H1 (cell line): ENCODE measurements around the gene RXFP4. TPM values are rescaled to one million over a fixed set of nuclear protein-coding genes. Genes with fewer than 3 reads are reported as not detected.

Experiments
- CTCF ChIA-PET: fragments of 300-600 bp; sonication (Branson Sonifier 250); formaldehyde crosslinking; loops from one replicate; lab custom pipeline; 2021; ENCODE audit not compliant: partially characterized antibody; lab: Charles Lee
- POLR2A ChIA-PET: fragments of 300-600 bp; sonication (Branson Sonifier 250); formaldehyde crosslinking; loops from one replicate; lab custom pipeline; 2021; ENCODE audit warnings: inconsistent platforms; ENCODE audit not compliant: partially characterized antibody; lab: Charles Lee
- DNase-seq, 2 experiments: peaks; one replicate each; pipeline versions ENCODE4 v3.0.0 to v3.0.0-alpha.2; 2010 to 2022; ENCODE audit warnings: low spot score in 2 of 2, low read depth in 1 of 2, mixed read lengths in 1 of 2
- FAIRE-seq: peaks from 2 replicates; lab custom pipeline; 2011; peaks lifted over from hg19 to GRCh38; lab: Jason Lieb, UNC
- H2AFZ ChIP-seq: 2 replicates; pipeline ENCODE4 v1.8.1; 2012; ENCODE audit warnings: low read length, inconsistent platforms
- H2AK5ac ChIP-seq: 2 replicates; pipeline ENCODE4 v1.6.1; 2013; ENCODE audit warnings: low read depth, low read length
- H2BK120ac ChIP-seq: replicated peaks from 2 replicates; pipeline ENCODE3; 2013; ENCODE audit warnings: low read depth, low read length, inconsistent platforms
- H2BK12ac ChIP-seq: 2 replicates; pipeline ENCODE4 v1.6.1; 2013; ENCODE audit warnings: low read depth, low read length
- H2BK15ac ChIP-seq: 2 replicates; pipeline ENCODE4 v1.6.1; 2013; ENCODE audit warnings: low read length
- H2BK20ac ChIP-seq: 2 replicates; pipeline ENCODE4 v1.6.1; 2013; ENCODE audit warnings: low read length
- H2BK5ac ChIP-seq: 2 replicates; pipeline ENCODE4 v1.6.1; 2013; ENCODE audit warnings: low read depth, low read length
- H3K14ac ChIP-seq: 2 replicates; pipeline ENCODE4 v1.6.1; 2013; ENCODE audit warnings: inconsistent platforms; ENCODE audit not compliant: insufficient read length
- H3K18ac ChIP-seq: 2 replicates; pipeline ENCODE4 v1.6.1; 2013; ENCODE audit warnings: low read length; ENCODE audit errors: extremely low read depth
- H3K23ac ChIP-seq: 2 replicates; pipeline ENCODE4 v1.6.1; 2013; ENCODE audit warnings: inconsistent platforms; ENCODE audit not compliant: insufficient read length
- H3K23me2 ChIP-seq: 2 replicates; pipeline ENCODE4 v1.6.1; 2013; ENCODE audit warnings: low read depth, low read length
- H3K27ac ChIP-seq: 2 replicates; pipeline ENCODE4 v1.6.1; 2011; ENCODE audit warnings: low read depth, low read length, inconsistent platforms
- H3K27me3 ChIP-seq, 4 experiments: replicated peaks in 1 of 4; 1 replicate in 1 of 4; 2 replicates in 3 of 4; pipeline versions ENCODE4 v1.6.1 to v1.8.1; 2011 to 2013; ENCODE audit warnings: low read length in 3 of 4, mild to moderate bottlenecking in 3 of 4, inconsistent platforms in 2 of 4, mixed read lengths in 2 of 4, moderate library complexity in 1 of 4; ENCODE audit not compliant: control insufficient read depth in 3 of 4, insufficient read depth in 3 of 4; ENCODE audit errors: extremely low read depth in 1 of 4
- H3K36me3 ChIP-seq, 4 experiments: 2 replicates each; pipeline versions ENCODE4 v1.6.1 to v1.8.1; 2011 to 2013; ENCODE audit warnings: mild to moderate bottlenecking in 4 of 4, low read length in 3 of 4, moderate library complexity in 2 of 4, control low read depth in 1 of 4, inconsistent platforms in 1 of 4; ENCODE audit not compliant: insufficient read depth in 4 of 4, control insufficient read depth in 2 of 4
- H3K4ac ChIP-seq: replicated peaks from 2 replicates; pipeline ENCODE3; 2013; ENCODE audit warnings: low read length, low read depth, mixed read lengths, inconsistent platforms; ENCODE audit not compliant: insufficient read length
- H3K4me1 ChIP-seq, 4 experiments: replicated peaks in 1 of 4; 1 replicate in 1 of 4; 2 replicates in 3 of 4; pipeline versions ENCODE4 v1.6.1 to v1.8.1; 2011 to 2013; ENCODE audit warnings: low read length in 3 of 4, inconsistent platforms in 2 of 4, mixed read lengths in 1 of 4; ENCODE audit not compliant: insufficient read depth in 4 of 4, control insufficient read depth in 3 of 4
- H3K4me2 ChIP-seq, 2 experiments: 2 replicates each; pipeline versions ENCODE4 v1.6.1 to v1.8.1; 2011 to 2013; ENCODE audit warnings: low read depth in 2 of 2, low read length in 2 of 2, control low read depth in 1 of 2, inconsistent platforms in 1 of 2, mild to moderate bottlenecking in 1 of 2; ENCODE audit not compliant: insufficient read depth in 1 of 2
- H3K4me3 ChIP-seq, 4 experiments: fragments of 200-600, 300-600 bp in 1 of 4; sonication (generic), shearing (Covaris generic), sonication (Bioruptor Twin) in 1 of 4; 2 replicates each; pipeline versions ENCODE4 v1.5.1 to v1.8.1; 2011 to 2016; ENCODE audit warnings: low read length in 4 of 4, low read depth in 3 of 4, control low read depth in 2 of 4, inconsistent platforms in 2 of 4, mild to moderate bottlenecking in 2 of 4, mixed read lengths in 1 of 4, moderate library complexity in 1 of 4; ENCODE audit not compliant: insufficient read depth in 2 of 4; ENCODE audit errors: extremely low read depth in 1 of 4
- H3K56ac ChIP-seq: replicated peaks from 2 replicates; pipeline ENCODE3; 2013; ENCODE audit warnings: low read depth, mild to moderate bottlenecking, mixed read lengths, low read length, inconsistent platforms; ENCODE audit not compliant: insufficient read length
- H3K79me1 ChIP-seq: 2 replicates; pipeline ENCODE4 v1.6.1; 2013; ENCODE audit warnings: low read depth, low read length, control low read depth
- H3K79me2 ChIP-seq, 2 experiments: 2 replicates each; pipeline versions ENCODE4 v1.6.1 to v1.8.1; 2012 to 2013; ENCODE audit warnings: low read length in 2 of 2, mild to moderate bottlenecking in 2 of 2, inconsistent platforms in 1 of 2; ENCODE audit not compliant: insufficient read depth in 2 of 2, control insufficient read depth in 1 of 2
- H3K9ac ChIP-seq, 4 experiments: replicated peaks in 1 of 4; 1 replicate in 1 of 4; 2 replicates in 3 of 4; pipeline versions ENCODE4 v1.6.1 to v1.8.1; 2011 to 2013; ENCODE audit warnings: low read depth in 3 of 4, low read length in 3 of 4, control low read depth in 2 of 4, mild to moderate bottlenecking in 2 of 4, moderate library complexity in 2 of 4, inconsistent platforms in 1 of 4; ENCODE audit errors: extremely low read depth in 1 of 4
- H3K9me3 ChIP-seq, 2 experiments: 2 replicates each; pipeline versions ENCODE4 v1.6.1 to v1.8.1; 2012 to 2013; ENCODE audit warnings: mild to moderate bottlenecking in 2 of 2, moderate library complexity in 2 of 2, control low read depth in 1 of 2, inconsistent platforms in 1 of 2, low read depth in 1 of 2, low read length in 1 of 2, mixed read lengths in 1 of 2; ENCODE audit not compliant: insufficient read depth in 2 of 2
- H4K20me1 ChIP-seq, 2 experiments: replicated peaks in 1 of 2; 2 replicates each; pipeline versions ENCODE3 to v1.8.1; 2011 to 2013; ENCODE audit warnings: inconsistent platforms in 2 of 2, low read length in 2 of 2, mild to moderate bottlenecking in 1 of 2; ENCODE audit not compliant: insufficient read depth in 2 of 2, control insufficient read depth in 1 of 2
- H4K5ac ChIP-seq: 2 replicates; pipeline ENCODE4 v1.6.1; 2013; ENCODE audit warnings: low read length, low read depth, mixed read lengths, inconsistent platforms; ENCODE audit not compliant: insufficient read length
- H4K8ac ChIP-seq: 2 replicates; pipeline ENCODE4 v1.8.0; 2013; ENCODE audit warnings: mild to moderate bottlenecking, moderate library complexity, low read length, inconsistent platforms; ENCODE audit not compliant: insufficient read depth; ENCODE audit errors: extremely low read depth
- H4K91ac ChIP-seq: replicated peaks from 2 replicates; pipeline ENCODE3; 2013; ENCODE audit warnings: low read length, mixed read lengths, inconsistent platforms; ENCODE audit not compliant: insufficient read length
- ATF3 ChIP-seq: IDR thresholded peaks from 2 replicates; pipeline ENCODE4 v1.6.1; 2011; ENCODE audit warnings: low read depth, mild to moderate bottlenecking, low read length; ENCODE audit not compliant: insufficient read depth
- CREB1 ChIP-seq: IDR thresholded peaks from 2 replicates; pipeline ENCODE4 v1.6.1; 2012; ENCODE audit warnings: inconsistent platforms
- GABPA ChIP-seq: IDR thresholded peaks from 2 replicates; pipeline ENCODE4 v1.6.1; 2011; ENCODE audit warnings: mild to moderate bottlenecking, low read length, moderate library complexity, borderline replicate concordance; ENCODE audit not compliant: insufficient read depth
- POLR2A ChIP-seq, 2 experiments: IDR thresholded peaks; 1 replicate in 1 of 2; 2 replicates in 1 of 2; pipeline ENCODE4 v1.6.1; 2011; ENCODE audit warnings: low read depth in 2 of 2, low read length in 2 of 2, mild to moderate bottlenecking in 2 of 2; ENCODE audit errors: control extremely low read depth in 1 of 2
- TCF12 ChIP-seq: IDR thresholded peaks from 2 replicates; pipeline ENCODE4 v1.6.1; 2011; ENCODE audit warnings: low read depth, mild to moderate bottlenecking, low read length
- WGBS, 2 experiments: shearing (Covaris generic) in 1 of 2; methylation state at CpG; one replicate each; pipeline versions ENCODE4 v1.1.6 to v1.1.7; 2013 to 2015; ENCODE audit warnings: low lambda C conversion rate in 2 of 2, mixed read lengths in 2 of 2, inconsistent platforms in 1 of 2, low coverage in 1 of 2, missing lambda C conversion rate in 1 of 2; ENCODE audit not compliant: insufficient replicate concordance in 2 of 2, insufficient coverage in 1 of 2, insufficient read length in 1 of 2; ENCODE audit errors: extremely low coverage in 1 of 2, missing lambda C conversion rate in 1 of 2; 5-methylcytosine and 5-hydroxymethylcytosine counted together
- polyA plus RNA-seq, 7 experiments: library from polyadenylated mRNA; depleted of rRNA in 3 of 7; stranded (reverse) in 5 of 7; unstranded in 2 of 7; fragments of >200 nt in 5 of 7; fragments of 200-250 nt in 2 of 7; gene quantifications; 1 replicate in 5 of 7; 2 replicates in 1 of 7; 4 replicates in 1 of 7; pipeline versions ENCODE4 v1.2.1 to v1.2.3, GENCODE V29; 2011 to 2013; ENCODE audit warnings: missing spikeins in 2 of 7, mixed read lengths in 2 of 7
- total RNA-seq: library from RNA; stranded (reverse); fragmentation: NEBNext Ultra II Directional; extraction: Animal tissue kit (Norgen Biotek cat#: 25700); gene quantifications from 2 replicates; pipeline ENCODE4 v1.2.1, GENCODE V29; 2021

The RXFP4 gene
- total and polyA plus RNA-seq, 2 of the 8 experiments (the other 6 are each of a cell fraction or from before 2014, with no cell fraction given): not detected

DNA sequence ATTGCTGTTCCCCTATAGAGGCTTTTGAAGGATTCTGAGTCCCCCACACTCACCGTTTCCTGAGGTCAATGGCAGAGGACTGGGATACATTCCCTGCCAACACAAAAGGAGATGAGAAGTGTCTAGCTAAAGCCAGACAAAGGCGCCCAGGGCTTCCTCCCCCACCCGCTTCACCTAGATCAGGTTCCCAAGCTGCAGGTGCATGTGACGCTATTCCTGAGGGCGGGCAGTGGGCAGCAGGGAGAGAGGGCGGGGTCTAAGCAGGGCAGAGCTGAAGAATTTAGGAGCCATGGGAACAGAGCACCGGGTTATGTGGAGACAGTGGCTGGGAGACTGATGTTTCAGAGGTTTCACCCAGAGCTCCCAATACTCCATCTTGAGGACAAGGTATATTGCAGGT is 42.9 kb downstream of the RXFP4 start:
- Histone ChIP-seq H3K4ac (no peak overlapping the region), H2AK5ac (no peak overlapping the region), H3K4me3 (peak overlapping the region in 1 of 4 experiments; percentile 46; a peak in 4 of 8 replicates), H3K27me3 (no peaks in the 10 kb centered on the region), H3K4me2 (peak overlapping the region; percentile 42 to 52), H4K20me1 (no peaks in the 10 kb centered on the region), H3K23ac (no peak overlapping the region), H3K9ac (no peak overlapping the region; a peak in 2 of 7 replicates), H4K5ac (no peak overlapping the region), H3K79me2 (no peaks in the 10 kb centered on the region), H3K9me3 (no peaks in the 10 kb centered on the region), H3K4me1 (peaks cover 25 to 40% (median 27%) of the 10 kb centered on the region in 4 experiments), H3K27ac (peak overlapping the region; percentile 9; the same call in 1 of the 2 replicates), H3K14ac (no peak overlapping the region), H3K23me2 (0 out of 2 replicates have a peak, but pooled peaks cover 1% of the 10 kb centered on the region), H4K8ac (no peak overlapping the region), H2BK15ac (no peak overlapping the region), H4K91ac (peak overlapping the region; percentile 63), H2AFZ (no peak overlapping the region), H3K18ac (no peak overlapping the region), H3K79me1 (no peaks in the 10 kb centered on the region), H3K36me3 (no peaks in the 10 kb centered on the region), H2BK120ac (peak overlapping the region; percentile 57), H2BK5ac (0 out of 2 replicates have a peak overlapping the region, but pooled peaks have one; percentile 47), H2BK12ac (peak overlapping the region; percentile 76), H3K56ac (no peak overlapping the region), H2BK20ac (no peak overlapping the region)
- DNase-seq (peak in 1 of 2 experiments; percentile 79), FAIRE-seq (no peak)
- ChIA-PET POLR2A (interaction anchor here (0.7 to 19.2 kb wide), 22 partner anchors 9 to 158 kb away, joined by 3 to 282 read pairs (median 5); partner anchors contain the start of genes ARHGEF2, MEX3A and RAB25), CTCF (interaction anchor here (0.6 to 6.2 kb wide), 28 partner anchors 8 to 900 kb away, joined by 3 to 58 read pairs (median 4); partner anchors contain the start of genes ARHGEF2, RAB25 and SSR2)
- WGBS, 2 experiments: 8% methylated on average over 7 of the region's 7 CpGs; no CpG with 5 or more reads in 1 of the 2 experiments
- TF ChIP-seq TCF12 (peak; percentile 96), ATF3 (no peak), POLR2A (IDR thresholded peaks at IDR 0.05; ENCODE audit: control extremely low read depth in 1 of 2, low read depth in 2 of 2, low read length in 2 of 2) (peak; percentile 30 to 42), CREB1 (peak; percentile 63; the same call in 1 of the 2 replicates), GABPA (no peak)
